Fibroblast of pulmonary artery (primary cell): ENCODE data around the gene GNG7.

Source experiments
- DNase-seq: peaks from one replicate; pipeline ENCODE4 v3.0.0-alpha.2; 2010; ENCODE audit warnings: low read depth
- H3K4me3 ChIP-seq: replicated peaks from 2 replicates; pipeline ENCODE4 v1.5.1; 2011; ENCODE audit warnings: low read depth, mild to moderate bottlenecking, control low read depth, low read length, moderate library complexity
- TF ChIP-seq, protein P1 (sequence below): IDR thresholded peaks from 2 replicates; pipeline ENCODE4 v1.5.1; 2011; ENCODE audit warnings: mild to moderate bottlenecking, control low read depth, low read length, inconsistent platforms; ENCODE audit errors: missing control alignments

Gene GNG7

DNA sequence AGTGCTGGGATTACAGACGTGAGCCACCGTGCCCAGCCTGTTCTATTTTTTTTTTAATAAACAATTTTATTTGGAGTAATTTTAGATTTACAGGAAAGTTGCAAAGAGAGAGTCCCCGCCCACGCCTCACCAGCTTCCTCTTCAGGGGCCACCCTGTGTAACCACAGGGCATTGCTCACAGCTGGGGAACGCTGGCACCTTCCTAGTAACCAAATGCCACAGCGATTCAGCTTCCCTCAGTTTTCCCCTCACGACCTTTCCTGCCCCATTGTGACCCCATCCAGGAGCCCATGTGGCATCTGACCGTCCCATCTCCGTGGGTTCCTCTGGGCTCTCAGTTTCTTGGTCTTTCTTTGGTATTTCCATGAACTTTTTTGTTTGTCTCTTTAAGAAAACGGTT lies 83.9 kb downstream of the GNG7 start:
- DNase-seq = peak; percentile 58
- TF ChIP-seq, protein P1, sequence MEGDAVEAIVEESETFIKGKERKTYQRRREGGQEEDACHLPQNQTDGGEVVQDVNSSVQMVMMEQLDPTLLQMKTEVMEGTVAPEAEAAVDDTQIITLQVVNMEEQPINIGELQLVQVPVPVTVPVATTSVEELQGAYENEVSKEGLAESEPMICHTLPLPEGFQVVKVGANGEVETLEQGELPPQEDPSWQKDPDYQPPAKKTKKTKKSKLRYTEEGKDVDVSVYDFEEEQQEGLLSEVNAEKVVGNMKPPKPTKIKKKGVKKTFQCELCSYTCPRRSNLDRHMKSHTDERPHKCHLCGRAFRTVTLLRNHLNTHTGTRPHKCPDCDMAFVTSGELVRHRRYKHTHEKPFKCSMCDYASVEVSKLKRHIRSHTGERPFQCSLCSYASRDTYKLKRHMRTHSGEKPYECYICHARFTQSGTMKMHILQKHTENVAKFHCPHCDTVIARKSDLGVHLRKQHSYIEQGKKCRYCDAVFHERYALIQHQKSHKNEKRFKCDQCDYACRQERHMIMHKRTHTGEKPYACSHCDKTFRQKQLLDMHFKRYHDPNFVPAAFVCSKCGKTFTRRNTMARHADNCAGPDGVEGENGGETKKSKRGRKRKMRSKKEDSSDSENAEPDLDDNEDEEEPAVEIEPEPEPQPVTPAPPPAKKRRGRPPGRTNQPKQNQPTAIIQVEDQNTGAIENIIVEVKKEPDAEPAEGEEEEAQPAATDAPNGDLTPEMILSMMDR = no peak
- H3K4me3 ChIP-seq = no peak overlapping the region

DNA sequence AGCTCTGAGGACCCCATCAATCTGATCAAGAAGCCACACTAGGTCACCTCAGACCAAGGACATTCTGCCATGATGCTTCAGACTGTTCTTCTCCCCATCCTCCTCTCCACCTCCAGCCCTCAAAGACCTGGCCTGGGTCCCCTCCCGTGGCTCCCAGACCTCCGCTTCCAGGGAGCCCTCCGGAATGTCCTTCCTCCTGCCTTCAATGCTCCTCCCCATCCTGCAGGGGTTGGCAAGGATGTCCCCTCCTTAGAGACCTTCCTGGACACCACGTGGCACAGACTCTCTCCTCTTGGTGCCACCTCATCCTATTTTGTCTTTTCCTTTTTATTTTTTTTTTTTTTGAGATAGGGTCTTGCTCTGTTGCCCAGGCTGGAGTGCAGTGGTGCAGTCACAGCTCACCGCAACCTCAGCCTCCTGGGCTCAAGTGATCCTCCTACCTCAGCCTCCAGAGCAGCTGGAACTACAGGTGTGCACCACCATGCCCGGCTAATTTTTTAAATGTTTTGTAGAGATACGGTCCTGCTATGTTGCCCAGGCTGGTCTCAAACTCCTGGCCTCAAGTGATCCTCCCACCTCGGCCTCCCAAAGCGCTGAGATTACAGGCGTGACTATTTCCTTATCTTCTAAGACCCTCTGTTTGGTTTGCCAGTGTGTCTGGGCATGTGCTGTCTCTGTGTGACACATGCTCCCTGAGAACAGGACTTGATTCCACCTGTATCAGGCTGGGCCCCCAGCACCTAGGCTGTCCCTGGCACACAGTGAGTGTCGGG lies 84.9 kb downstream of the GNG7 start:
- no peak for DNase-seq
- TF ChIP-seq, protein P1 = no peak
- H3K4me3 ChIP-seq = no peak overlapping the region

DNA sequence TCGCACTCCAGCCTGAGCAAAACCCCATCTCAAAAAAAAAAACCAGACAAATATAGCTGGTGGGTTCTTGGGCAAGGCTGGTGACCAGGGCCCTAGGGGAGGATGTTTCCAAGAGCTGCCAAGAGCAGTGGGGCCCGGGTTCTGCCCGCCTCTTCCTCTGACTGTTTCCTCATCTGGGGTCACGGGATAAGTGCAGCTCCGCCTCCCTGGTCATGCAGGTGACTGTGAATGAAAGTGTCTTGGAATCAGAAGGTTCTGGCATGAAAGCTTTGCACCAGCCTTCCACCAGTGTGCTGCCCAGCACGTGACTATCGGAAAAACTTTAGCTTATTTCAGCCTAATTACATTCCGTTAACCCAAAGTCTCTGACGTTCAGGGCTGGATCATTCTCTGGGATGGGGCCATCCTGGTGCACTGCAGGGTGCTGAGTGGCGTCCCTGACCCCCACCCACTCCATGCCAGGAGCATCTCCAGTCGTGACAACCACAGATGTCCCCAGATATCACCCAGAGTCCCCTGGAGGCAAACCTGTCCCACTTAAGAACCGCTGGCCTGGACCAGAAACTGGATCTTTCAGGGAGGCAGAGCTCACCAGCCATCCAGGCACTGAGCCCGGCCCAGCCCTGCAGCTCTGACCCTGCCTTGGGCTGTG lies 85.6 kb downstream of the GNG7 start:
- TF ChIP-seq, protein P1 = no peak
- DNase-seq = no peak
- no peak overlapping the region for H3K4me3 ChIP-seq

DNA sequence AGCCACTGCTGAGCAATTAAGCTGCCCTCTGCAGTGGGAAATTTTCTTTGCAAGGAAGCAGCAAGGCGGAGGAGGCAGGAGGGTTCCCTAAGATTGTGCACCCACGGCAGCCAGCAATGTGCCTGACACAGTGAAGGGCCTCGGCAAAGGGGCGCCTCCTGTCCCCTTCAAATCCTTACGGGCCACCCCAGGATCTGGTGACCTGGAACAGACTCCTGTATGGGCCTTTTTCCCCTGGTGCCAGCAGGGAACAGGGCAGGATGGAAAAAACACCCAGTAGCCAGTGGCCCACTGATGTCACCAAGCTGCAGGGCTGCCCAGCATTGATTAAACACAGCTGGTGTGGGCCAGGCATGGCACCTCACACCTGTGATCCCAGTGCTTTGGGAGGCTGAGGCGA lies 86.7 kb downstream of the GNG7 start:
- H3K4me3 ChIP-seq = no peak overlapping the region
- no peak for DNase-seq
- TF ChIP-seq, protein P1 = no peak

DNA sequence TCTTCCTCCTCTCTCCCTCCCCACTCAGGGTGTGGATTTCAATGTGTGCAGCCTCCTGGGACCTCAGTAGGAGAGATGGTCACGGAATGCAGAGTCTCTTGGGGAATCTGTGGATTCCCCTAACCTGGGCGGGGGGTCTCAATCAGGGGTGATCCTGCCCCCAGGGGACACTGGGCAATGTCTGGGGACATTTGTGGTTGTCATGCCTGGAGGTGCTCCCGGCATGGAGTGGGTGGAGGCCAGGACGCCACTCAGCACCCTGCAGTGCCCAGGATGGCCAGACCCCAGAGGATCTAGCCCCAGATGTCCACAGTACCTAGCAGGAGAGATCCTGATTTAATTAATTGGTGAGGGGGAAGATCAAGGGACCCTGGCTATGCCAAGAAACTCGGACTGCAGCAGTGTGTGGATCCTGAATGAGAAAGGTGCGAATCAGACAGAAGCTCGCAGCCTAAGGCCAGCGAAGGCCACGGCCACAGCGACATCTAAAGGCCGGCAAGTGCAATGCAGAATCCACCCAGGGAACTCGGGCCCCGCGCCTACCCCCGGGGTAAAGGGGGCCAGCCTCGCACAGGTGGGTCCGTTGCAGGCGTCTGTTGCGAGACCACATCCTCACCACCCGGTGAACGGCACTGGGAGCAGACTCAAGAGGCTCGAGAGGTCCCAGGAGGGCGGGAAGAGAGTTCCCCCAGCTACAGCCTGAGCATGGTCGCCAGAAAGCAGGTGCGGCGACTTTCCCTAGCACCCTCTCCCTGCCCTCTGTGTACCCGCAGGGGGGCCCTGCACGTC lies 88.8 kb downstream of the GNG7 start:
- peak; percentile 51 for DNase-seq
- TF ChIP-seq, protein P1 = peak; percentile 90
- no peak overlapping the region for H3K4me3 ChIP-seq

DNA sequence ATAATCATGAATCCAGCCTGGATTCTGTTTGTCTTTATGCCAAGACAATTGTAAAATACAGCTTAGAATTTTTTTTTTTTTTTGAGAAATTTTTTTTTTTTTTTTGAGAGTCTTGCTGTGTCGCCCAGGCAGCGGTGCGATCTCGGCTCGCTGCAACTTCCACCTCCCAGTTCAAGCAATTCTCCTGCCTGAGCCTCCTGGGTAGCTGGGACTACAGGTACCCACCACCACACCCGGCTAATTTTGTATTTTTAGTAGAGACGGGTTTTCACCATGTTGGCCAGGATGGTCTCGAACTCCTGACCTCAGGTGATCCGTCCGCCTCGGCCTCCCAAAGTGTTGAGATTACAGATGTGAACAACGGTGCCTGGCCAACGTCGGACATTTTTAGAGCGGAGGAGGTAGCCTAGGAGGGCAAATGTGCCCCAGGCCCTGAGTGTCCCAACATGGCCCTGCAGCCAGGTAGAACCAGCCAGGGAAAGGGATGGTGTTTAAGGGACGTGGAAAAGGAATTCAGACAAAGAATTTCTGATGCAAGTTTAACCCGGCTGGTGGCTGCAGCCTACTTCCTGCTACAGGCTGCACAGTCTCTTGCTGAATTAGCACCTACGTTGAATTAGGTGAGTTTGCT lies 89.8 kb downstream of the GNG7 start:
- TF ChIP-seq, protein P1 = no peak
- no peak overlapping the region for H3K4me3 ChIP-seq
- no peak for DNase-seq
